GM19438 (cell line): ENCODE results near the gene CXCR5.

ENCODE experiments used
- ATAC-seq: cut with Tn5 transposase; IDR thresholded peaks from one replicate; pipeline ENCODE4 v1.9.1; 2021; ENCODE audit warnings: low read depth; ENCODE audit not compliant: unreplicated experiment

CXCR5 gene

DNA sequence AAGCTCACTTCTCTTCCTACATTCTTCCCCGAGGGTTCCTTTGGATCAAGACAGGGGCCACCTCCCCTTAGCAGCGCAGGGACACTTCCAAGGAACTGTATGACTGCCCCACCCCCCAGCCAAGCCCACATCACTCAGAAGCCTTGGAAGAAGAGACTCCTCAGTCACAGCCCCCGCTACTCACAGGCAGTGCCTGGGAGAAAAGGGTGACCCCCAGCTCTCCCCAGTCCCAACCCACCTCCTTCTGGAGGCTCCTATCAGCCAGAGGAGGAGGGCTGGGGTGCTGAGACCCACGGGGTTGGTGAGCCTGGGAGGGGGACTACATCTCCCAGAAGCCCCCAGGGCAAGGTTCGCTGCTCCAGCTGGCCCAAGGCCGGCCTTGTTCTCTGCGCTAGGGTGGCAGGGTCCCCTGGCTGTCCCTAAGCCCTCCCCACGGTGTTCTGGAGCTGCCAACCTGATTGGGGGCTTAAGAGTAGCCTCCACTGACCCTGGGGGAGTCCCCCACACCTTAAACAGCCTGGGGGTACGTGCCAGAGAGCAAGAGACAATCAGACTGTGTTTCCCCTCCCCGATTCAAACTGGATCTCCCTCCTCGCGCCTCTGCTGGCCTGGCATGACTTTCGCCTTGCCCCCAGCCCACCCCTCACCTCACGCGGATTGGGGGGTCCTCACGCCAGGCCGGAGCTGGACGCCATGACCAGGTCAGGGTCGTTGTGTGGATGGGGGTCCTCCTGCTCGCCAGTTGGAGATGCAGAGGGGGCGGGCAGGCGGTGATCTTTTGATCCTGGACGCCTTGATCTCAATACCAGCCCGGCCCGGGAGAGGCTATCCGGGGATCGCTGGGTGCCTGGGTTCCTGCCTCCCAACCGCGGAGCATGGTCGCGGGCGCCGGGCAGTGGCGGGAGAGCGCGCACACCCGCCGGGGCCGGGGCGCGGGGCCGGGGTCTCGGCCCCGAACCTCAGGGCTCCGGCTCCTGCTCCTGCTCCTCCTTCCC is 41.2 kb downstream of the CXCR5 start:
- ATAC-seq, result no peak

DNA sequence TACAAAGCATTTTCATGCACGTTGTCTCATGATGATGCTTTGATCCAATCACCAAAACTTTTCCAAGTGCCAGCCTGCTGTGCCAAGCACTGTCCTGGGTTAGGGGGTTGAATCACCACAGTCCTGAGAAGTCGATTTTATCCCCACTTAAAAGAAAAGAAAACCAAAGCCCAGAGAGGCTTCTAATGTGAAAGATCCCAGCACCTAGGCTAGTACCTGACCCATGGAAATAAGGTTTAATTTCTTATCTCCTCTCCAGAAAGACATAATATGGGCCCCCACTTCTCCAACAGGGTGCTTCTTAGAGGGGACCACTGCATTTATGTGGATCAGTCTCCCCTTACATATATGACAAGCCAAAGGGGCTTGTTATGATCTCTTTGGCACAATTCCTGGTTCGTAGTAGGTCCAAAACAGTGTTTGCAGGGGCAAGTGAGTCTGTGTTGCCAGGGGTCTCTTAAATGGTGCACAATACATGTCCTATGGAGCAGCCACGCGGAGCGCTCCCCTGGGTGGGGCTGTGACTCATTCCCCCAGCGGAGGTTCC is 43.9 kb downstream of the CXCR5 start:
- no peak for ATAC-seq

DNA sequence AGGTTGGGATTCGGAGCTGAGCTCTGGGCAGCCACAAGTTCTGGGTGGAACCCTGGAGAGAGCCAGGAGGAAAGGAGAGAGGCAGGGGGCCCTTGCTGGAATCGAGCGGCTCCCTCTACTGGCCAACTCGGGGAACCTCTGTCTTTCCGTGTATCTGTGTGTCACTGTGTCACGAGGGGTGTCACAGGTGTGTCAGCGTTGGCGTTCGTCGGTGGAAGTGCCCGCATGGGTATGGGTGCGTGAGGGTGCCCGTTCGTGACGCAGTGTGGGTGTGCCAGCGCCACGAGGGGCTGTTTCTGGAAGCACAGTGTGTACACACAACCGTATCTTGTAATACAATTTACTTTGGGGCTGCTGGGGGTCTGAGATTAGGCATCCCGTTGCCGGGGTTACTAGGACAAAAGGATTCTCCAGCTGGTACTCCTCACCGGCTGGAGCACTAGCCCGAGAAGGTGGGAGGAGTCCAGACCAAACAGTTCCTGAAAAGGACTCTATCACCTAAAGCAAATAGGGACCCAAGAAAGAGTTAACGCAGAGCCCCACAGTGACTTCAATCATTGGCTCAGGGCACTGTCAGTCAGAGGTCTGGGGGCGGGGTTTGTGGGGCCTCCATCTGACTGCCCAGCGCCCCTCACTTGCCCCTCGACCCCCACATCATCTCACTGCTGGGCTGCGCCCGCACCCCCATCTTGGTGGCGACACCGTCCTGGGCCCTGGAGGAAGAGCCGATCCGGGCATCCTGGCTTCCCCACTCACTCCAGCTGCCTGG is 44.6 kb downstream of the CXCR5 start:
- ATAC-seq, result peak; percentile 38

DNA sequence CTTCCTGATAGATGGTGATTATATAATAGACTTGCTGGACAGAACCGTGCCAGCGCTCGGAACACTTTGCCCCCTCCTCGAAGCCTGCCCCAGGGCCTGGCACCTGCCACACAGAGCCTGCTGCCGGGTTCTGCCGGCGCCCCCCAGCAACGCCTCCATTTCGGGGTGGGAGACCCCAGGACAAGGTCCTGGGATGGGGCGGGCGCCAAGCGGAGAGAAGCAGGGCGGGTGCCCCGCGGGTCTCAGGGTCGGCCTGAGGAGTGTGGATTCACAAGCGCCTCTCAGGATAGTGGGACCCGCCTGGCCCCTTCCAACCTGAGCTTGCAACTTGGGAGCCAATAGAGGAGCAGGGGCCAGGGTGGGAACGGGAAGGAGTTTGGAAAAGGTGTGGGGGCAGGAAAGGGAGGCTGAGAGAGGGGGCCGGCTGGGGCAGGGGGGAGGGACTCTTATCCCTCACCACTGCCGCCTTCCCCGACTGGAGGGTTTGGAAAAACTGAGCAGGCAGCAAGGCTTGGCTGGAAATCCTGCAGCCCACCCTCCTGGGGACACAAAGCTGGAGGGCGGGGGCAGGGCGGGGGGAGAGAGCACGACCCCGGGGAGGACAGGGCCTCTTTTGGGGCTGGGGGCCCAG is 45.3 kb downstream of the CXCR5 start:
- no peak for ATAC-seq

- ATAC-seq, result no peak
Measured at GRCh38 chr11:118929501-118930093, 45.9 kb downstream of the CXCR5 start.

DNA sequence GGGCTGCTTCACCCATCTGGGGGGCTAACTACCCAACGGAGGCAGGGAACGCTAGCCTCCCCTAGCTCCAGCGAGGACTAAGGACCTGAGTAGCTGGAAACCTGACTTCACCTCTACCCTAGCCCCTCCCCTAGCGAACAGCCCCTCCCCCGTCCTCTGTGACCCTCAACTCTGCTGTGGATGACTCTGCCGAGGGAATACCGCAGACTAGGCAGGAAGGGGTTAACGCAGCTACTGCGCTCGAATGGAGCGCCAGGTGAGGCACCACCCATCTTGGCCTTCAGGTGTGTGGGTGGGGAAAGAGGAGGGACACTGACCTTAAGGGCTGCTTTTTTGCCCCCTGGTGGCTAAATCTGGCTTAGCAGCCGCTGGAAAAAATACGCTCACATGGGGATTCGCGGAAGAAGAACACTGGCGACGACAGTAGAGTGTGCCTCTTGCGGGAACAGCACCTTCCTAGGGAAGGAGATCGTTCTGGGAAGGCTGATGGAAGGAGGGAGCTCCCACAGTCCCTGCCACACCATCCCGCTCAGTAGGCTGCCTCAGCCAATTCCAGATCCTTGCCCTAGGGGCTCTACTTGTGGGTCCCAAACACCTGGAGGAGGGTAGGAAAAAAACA is 46.5 kb downstream of the CXCR5 start:
- no peak for ATAC-seq

- no peak for ATAC-seq
Measured at GRCh38 chr11:118931571-118931970, 47.9 kb downstream of the CXCR5 start.

DNA sequence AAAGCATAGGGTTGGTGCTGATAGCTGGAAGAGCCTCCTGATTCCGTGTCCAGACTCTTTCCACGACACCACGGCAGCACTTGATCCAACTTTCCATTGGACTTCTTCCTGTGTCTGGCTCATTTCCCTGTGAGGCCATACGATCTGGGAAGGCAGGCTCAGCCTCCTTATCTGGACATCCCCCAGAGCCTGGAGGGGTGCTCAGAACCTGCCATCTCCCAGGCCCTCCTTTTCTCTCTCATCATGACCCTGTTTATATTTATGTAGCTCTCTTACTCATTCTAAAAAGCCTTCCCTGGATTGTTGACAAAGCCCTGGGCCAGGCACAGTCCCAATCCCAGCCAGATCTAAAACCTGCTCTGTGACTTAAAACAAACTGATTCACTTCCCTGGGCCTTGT is 49.8 kb downstream of the CXCR5 start:
- ATAC-seq, result no peak

- no peak for ATAC-seq
Measured at GRCh38 chr11:118935376-118935775, 51.7 kb downstream of the CXCR5 start.

DNA sequence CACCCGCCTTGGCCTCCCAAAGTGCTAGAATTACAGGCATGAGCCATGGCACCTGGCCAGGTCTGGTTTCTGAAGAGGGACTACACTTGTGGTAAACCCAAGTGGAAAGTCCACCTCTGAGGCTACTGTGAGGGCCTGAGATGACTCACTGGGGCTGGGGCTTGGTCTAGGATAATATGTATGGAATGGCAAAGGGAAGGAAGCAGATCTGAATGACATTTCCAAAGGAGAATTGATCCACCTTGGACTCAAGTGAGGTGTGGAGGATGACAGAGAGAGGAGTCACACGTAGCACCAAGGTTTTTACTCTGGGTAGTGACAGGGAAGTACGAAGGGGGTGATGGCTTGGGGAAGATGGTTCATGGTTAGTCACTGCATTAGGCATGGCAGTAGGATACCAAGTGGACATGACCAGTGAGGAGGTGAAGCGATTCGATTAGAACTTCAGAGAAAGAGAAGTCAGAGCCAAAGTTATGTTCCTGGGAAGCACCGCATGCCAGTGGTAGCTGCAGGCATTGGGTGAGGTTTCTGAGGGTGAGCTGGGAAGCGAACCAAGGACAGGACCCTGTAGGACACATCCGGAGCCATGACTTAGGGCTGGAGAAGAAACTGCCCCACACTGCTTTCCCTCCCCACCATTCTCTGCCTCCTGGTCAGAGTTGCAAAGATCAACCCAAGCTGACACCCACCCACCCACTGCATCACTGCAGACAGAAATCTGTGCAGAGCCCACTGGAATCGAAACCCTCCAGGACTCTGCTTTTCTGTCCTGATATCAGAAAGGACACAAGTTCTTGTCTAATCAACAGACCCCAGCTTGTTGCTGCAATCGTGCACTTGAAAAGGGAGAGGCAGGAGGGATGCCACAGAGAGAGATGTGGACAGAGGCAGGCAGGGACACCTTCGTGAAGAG is 55.1 kb downstream of the CXCR5 start:
- ATAC-seq, result no peak

DNA sequence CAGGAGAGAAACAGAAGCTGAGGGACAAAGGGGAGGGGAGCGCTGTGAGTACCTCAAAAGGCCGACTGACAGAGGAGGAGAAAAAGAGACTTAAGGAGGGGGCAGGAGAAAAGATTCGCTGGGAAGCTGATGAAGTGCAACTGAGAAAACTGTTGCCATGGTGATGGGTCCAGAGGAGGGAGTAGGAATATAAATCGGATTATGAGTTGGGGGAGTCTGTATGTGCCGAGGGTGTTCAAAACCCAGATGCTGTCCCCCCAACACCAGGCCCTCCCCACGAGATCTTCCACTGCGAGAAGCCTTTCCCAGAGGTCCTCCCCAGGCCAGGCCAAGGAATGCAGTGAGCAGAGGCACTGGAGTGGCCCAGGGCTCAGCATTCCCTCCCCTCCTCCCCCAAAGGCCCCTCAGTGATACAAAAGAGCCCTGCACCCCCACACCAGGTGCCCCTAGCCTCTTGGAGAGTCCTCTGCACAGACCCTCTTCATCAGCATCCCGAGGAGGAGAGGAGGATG is 55.8 kb downstream of the CXCR5 start:
- ATAC-seq, result no peak

- no peak for ATAC-seq
Measured at GRCh38 chr11:118939953-118940598, 56.4 kb downstream of the CXCR5 start.

GRCh38 chr11:118947091-118947490 is 63.4 kb downstream of the CXCR5 start:
- no peak for ATAC-seq
